B cell (primary cell): Measurements from ENCODE around the gene CYP4F3. TPM values are rescaled to one million over a fixed set of nuclear protein-coding genes. Genes with fewer than 3 reads are reported as not detected.

ENCODE experiments used
- ATAC-seq: fragments of 200-7000 bp; cut with Tn5 transposase; one replicate; pipeline ENCODE4 v1.10.0; 2021; ENCODE audit warnings: low read depth, mild to moderate bottlenecking, moderate number of reproducible peaks, moderate library complexity
- CTCF ChIA-PET: fragments of 350-600 bp; sonication (Branson Sonifier 250); formaldehyde crosslinking; loops from one replicate; lab custom pipeline; 2021; ENCODE audit warnings: antibody characterized with exemption, inconsistent platforms; lab: Charles Lee
- POLR2A ChIA-PET: fragments of 350-600 bp; sonication (Branson Sonifier 250); formaldehyde crosslinking; loops from one replicate; lab custom pipeline; 2021; ENCODE audit warnings: antibody characterized with exemption; lab: Charles Lee
- DNase-seq: peaks from one replicate; pipeline ENCODE4 v3.0.0; 2013
- H2AFZ ChIP-seq: 2 replicates; pipeline ENCODE4 v1.6.1; 2012; ENCODE audit warnings: mild to moderate bottlenecking, low read depth, low read length; ENCODE audit not compliant: insufficient read depth, poor library complexity, severe bottlenecking
- H3K27ac ChIP-seq, 2 donors: 1 replicate in 1 of 2; 2 replicates in 1 of 2; pipeline ENCODE4 v1.5.1; 2012 to 2013; ENCODE audit warnings: low read length in 2 of 2, mild to moderate bottlenecking in 2 of 2, moderate library complexity in 1 of 2
- H3K27me3 ChIP-seq, 4 experiments: fragments of 200-600 bp in 1 of 4; sonication (generic) in 1 of 4; replicated peaks in 1 of 4; 1 replicate in 2 of 4; 2 replicates in 2 of 4; pipeline versions ENCODE4 v1.6.1 to v1.7.0; 2013 to 2016; ENCODE audit warnings: low read length in 3 of 4, mild to moderate bottlenecking in 2 of 4, mixed read lengths in 1 of 4, moderate library complexity in 1 of 4; ENCODE audit not compliant: insufficient read depth in 4 of 4, control insufficient read depth in 3 of 4; ENCODE audit errors: control extremely low read depth in 1 of 4
- H3K36me3 ChIP-seq, 2 experiments: replicated peaks in 1 of 2; 1 replicate in 1 of 2; 2 replicates in 1 of 2; pipeline versions ENCODE4 v1.6.1 to v1.7.1; 2013; ENCODE audit warnings: low read length in 1 of 2; ENCODE audit not compliant: insufficient read depth in 2 of 2, control insufficient read depth in 1 of 2; ENCODE audit errors: control extremely low read depth in 1 of 2, extremely low read depth in 1 of 2
- H3K4me1 ChIP-seq, 2 donors: fragments of 200-600 bp in 1 of 2; sonication (generic) in 1 of 2; 1 replicate in 1 of 2; 2 replicates in 1 of 2; pipeline versions ENCODE4 v1.5.1 to v1.6.1; 2013 to 2017; ENCODE audit warnings: low read length in 2 of 2; ENCODE audit not compliant: control insufficient read depth in 2 of 2, insufficient read depth in 2 of 2
- H3K4me2 ChIP-seq: replicated peaks from 2 replicates; pipeline ENCODE3; 2012; ENCODE audit warnings: mild to moderate bottlenecking, low read depth, low read length; ENCODE audit not compliant: poor library complexity, severe bottlenecking
- H3K4me3 ChIP-seq, 5 experiments: fragments of 200-600 bp in 1 of 5; sonication (generic) in 1 of 5; 1 replicate in 3 of 5; 2 replicates in 2 of 5; pipeline versions ENCODE4 v1.5.1 to v1.7.0; 2011 to 2016; ENCODE audit warnings: low read length in 4 of 5, mild to moderate bottlenecking in 4 of 5, low read depth in 2 of 5, control low read depth in 1 of 5, moderate library complexity in 1 of 5; ENCODE audit not compliant: insufficient read depth in 1 of 5; ENCODE audit errors: control extremely low read depth in 1 of 5, extremely low read depth in 1 of 5
- H3K79me2 ChIP-seq: fragments of 200-600 bp; sonication (generic); one replicate; pipeline ENCODE4 v1.6.0; 2016; ENCODE audit warnings: low read length; ENCODE audit not compliant: control insufficient read depth, insufficient read depth
- H3K9ac ChIP-seq: fragments of 200-600 bp; sonication (generic); 2 replicates; pipeline ENCODE4 v1.6.1; 2017; ENCODE audit warnings: mild to moderate bottlenecking, low read length, moderate library complexity
- H3K9me3 ChIP-seq, 3 donors: one replicate each; pipeline versions ENCODE4 v1.6.1 to v1.7.1; 2013; ENCODE audit warnings: low read length in 2 of 3; ENCODE audit not compliant: control insufficient read depth in 2 of 3, insufficient read depth in 1 of 3; ENCODE audit errors: control extremely low read depth in 1 of 3
- H4K20me1 ChIP-seq: 2 replicates; pipeline ENCODE4 v1.6.0; 2012; ENCODE audit warnings: mild to moderate bottlenecking, low read length; ENCODE audit not compliant: insufficient read depth, control insufficient read depth, poor library complexity, severe bottlenecking
- H3K27ac Mint-ChIP-seq: one replicate; pipeline ENCODE4 v1.8.0; 2021; ENCODE audit warnings: mixed read lengths
- H3K27me3 Mint-ChIP-seq: one replicate; pipeline ENCODE4 v1.8.0; 2021; ENCODE audit warnings: mixed read lengths
- H3K4me1 Mint-ChIP-seq: one replicate; pipeline ENCODE4 v1.8.0; 2021; ENCODE audit warnings: mixed read lengths
- H3K4me3 Mint-ChIP-seq: one replicate; pipeline ENCODE4 v1.8.0; 2021; ENCODE audit warnings: mixed read lengths
- H3K9me3 Mint-ChIP-seq: one replicate; pipeline ENCODE4 v1.8.0; 2022; ENCODE audit warnings: mixed read lengths; ENCODE audit not compliant: insufficient read depth
- EZH2 ChIP-seq: IDR thresholded peaks from 2 replicates; pipeline ENCODE4 v1.6.1; 2012; ENCODE audit warnings: borderline replicate concordance, low read depth, mild to moderate bottlenecking, moderate library complexity, low read length; ENCODE audit not compliant: insufficient read depth, poor library complexity, severe bottlenecking
- WGBS: methylation state at CpG from one replicate; pipeline ENCODE4 v1.1.5; 2013; ENCODE audit warnings: missing lambda C conversion rate; ENCODE audit not compliant: insufficient coverage; 5-methylcytosine and 5-hydroxymethylcytosine counted together
- intact Hi-C: fragments of 100-400 bp; cut with micrococcal nuclease; formaldehyde crosslinking; loops from one replicate; pipeline ENCODE4 v1.10.0; 2022
- polyA plus RNA-seq: library from polyadenylated mRNA; depleted of rRNA; stranded (reverse); fragments of >200 nt; gene quantifications from 2 replicates; pipeline ENCODE4 v1.2.3, GENCODE V29; 2012
- total RNA-seq, 2 donors: library from RNA; stranded (reverse); fragments of 120-200 nt in 1 of 2; gene quantifications; 1 replicate in 1 of 2; 2 replicates in 1 of 2; pipeline versions ENCODE4 v1.2.3 to v1.2.4, GENCODE V29; 2013 to 2022
- TF ChIP-seq, protein P1 (sequence below): fragments of 200-600 bp; IDR thresholded peaks from one replicate; pipeline ENCODE4 v1.8.0; 2022; ENCODE audit warnings: antibody characterized with exemption, mild to moderate bottlenecking

Gene CYP4F3
- total and polyA plus RNA-seq, 2 donors (not counting 1 experiment from before 2014, with no cell fraction given) = not detected

GRCh38 chr19:15633082-15633835 lies 7.4 kb upstream of the CYP4F3 start:
- H3K36me3 ChIP-seq = no peaks in the 10 kb centered on the region
- H3K4me1 ChIP-seq = peaks cover 0 to 7% of the 10 kb centered on the region in 2 donors
- H3K9me3 Mint-ChIP-seq = no peaks in the 10 kb centered on the region
- H3K27ac ChIP-seq = no peak overlapping the region
- DNase-seq (no peak), ATAC-seq (no peak)
- H3K9me3 ChIP-seq = no peaks in the 10 kb centered on the region
- no peaks in the 10 kb centered on the region for H3K79me2 ChIP-seq
- intact Hi-C loops = loop anchor here (5.0 kb wide), 1 partner anchor 784 kb away; no protein-coding TSS in a partner anchor
- peaks cover 3% of the 10 kb centered on the region for H3K4me1 Mint-ChIP-seq
- H3K4me3 ChIP-seq = no peak overlapping the region
- peaks cover 33% of the 10 kb centered on the region for H3K27me3 Mint-ChIP-seq
- TF ChIP-seq, protein P1, sequence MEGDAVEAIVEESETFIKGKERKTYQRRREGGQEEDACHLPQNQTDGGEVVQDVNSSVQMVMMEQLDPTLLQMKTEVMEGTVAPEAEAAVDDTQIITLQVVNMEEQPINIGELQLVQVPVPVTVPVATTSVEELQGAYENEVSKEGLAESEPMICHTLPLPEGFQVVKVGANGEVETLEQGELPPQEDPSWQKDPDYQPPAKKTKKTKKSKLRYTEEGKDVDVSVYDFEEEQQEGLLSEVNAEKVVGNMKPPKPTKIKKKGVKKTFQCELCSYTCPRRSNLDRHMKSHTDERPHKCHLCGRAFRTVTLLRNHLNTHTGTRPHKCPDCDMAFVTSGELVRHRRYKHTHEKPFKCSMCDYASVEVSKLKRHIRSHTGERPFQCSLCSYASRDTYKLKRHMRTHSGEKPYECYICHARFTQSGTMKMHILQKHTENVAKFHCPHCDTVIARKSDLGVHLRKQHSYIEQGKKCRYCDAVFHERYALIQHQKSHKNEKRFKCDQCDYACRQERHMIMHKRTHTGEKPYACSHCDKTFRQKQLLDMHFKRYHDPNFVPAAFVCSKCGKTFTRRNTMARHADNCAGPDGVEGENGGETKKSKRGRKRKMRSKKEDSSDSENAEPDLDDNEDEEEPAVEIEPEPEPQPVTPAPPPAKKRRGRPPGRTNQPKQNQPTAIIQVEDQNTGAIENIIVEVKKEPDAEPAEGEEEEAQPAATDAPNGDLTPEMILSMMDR = no peak
- no peak for TF ChIP-seq EZH2
- no peak overlapping the region for H3K27ac Mint-ChIP-seq
- H4K20me1 ChIP-seq = no peaks in the 10 kb centered on the region
- ChIA-PET POLR2A (interaction anchor here (0.7 kb wide), 1 partner anchor 14 kb away, joined by 3 read pairs; no protein-coding TSS in a partner anchor), CTCF (no interaction called here)
- H3K9ac ChIP-seq = no peak overlapping the region
- peaks cover 0 to 22% (median 6%) of the 10 kb centered on the region in 4 experiments for H3K27me3 ChIP-seq
- no peak overlapping the region for H2AFZ ChIP-seq
- WGBS = 48% methylated on average over 2 of the region's 5 CpGs
- no peak overlapping the region for H3K4me3 Mint-ChIP-seq
- no peak overlapping the region for H3K4me2 ChIP-seq

GRCh38 chr19:15634105-15634504 lies 6.6 kb upstream of the CYP4F3 start:
- no peaks in the 10 kb centered on the region for H3K9me3 ChIP-seq
- no peak overlapping the region for H3K4me2 ChIP-seq
- intact Hi-C loops = loop anchor here (5.0 kb wide), 1 partner anchor 783 kb away; no protein-coding TSS in a partner anchor
- TF ChIP-seq, protein P1 = no peak
- TF ChIP-seq EZH2 = no peak
- H3K27ac ChIP-seq = no peak overlapping the region
- H3K4me3 Mint-ChIP-seq = no peak overlapping the region
- no peak for DNase-seq
- H3K27me3 Mint-ChIP-seq = peaks cover 33% of the 10 kb centered on the region
- no peak overlapping the region for H3K4me3 ChIP-seq
- no peak overlapping the region for H3K9ac ChIP-seq
- peaks cover 3% of the 10 kb centered on the region for H3K4me1 Mint-ChIP-seq
- H3K9me3 Mint-ChIP-seq = no peaks in the 10 kb centered on the region
- CTCF ChIA-PET = no interaction called here
- ATAC-seq = no peak
- no CpG with 5 or more reads among the region's 3 CpGs for WGBS
- H2AFZ ChIP-seq = no peak overlapping the region
- no peaks in the 10 kb centered on the region for H3K79me2 ChIP-seq
- H3K27ac Mint-ChIP-seq = no peak overlapping the region
- POLR2A ChIA-PET = no interaction called here
- peaks cover 0 to 3% of the 10 kb centered on the region in 2 donors for H3K4me1 ChIP-seq
- H3K36me3 ChIP-seq = no peaks in the 10 kb centered on the region
- H4K20me1 ChIP-seq = no peaks in the 10 kb centered on the region
- H3K27me3 ChIP-seq = peaks cover 0 to 14% (median 4%) of the 10 kb centered on the region in 4 experiments
